Measurements from ENCODE around the gene CCDC197.

DNA sequence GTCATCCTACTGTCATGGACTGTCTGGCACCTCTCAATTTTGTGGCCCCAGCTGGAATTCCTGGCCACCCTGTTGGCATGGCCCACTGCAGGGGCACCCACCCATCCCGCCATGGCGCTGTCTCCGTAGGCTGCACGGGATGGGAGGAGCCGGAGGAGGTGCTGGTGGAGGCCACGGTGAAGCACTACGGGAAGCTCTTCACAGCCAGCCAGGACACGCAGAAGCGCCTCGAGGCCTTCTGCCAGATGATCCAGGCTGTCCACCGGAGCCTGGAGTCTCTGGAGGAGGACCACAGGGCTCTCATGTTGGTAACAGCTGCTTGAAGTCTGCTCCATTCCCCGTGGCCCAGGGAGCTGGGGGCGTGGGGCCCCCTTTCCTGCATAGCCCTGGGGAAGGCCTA lies 3.9 kb downstream of the CCDC197 start:
- TF ChIP-seq, protein P1, sequence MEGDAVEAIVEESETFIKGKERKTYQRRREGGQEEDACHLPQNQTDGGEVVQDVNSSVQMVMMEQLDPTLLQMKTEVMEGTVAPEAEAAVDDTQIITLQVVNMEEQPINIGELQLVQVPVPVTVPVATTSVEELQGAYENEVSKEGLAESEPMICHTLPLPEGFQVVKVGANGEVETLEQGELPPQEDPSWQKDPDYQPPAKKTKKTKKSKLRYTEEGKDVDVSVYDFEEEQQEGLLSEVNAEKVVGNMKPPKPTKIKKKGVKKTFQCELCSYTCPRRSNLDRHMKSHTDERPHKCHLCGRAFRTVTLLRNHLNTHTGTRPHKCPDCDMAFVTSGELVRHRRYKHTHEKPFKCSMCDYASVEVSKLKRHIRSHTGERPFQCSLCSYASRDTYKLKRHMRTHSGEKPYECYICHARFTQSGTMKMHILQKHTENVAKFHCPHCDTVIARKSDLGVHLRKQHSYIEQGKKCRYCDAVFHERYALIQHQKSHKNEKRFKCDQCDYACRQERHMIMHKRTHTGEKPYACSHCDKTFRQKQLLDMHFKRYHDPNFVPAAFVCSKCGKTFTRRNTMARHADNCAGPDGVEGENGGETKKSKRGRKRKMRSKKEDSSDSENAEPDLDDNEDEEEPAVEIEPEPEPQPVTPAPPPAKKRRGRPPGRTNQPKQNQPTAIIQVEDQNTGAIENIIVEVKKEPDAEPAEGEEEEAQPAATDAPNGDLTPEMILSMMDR (IDR thresholded peaks at IDR 0.05) = no peak
- no peak for TF ChIP-seq POLR2A (IDR thresholded peaks at IDR 0.05)

All from sigmoid colon (tissue), 3 donors.